Upper lobe of left lung (tissue), 6 donors: Measurements from ENCODE around the gene ACVR2B. TPM values are rescaled to one million over a fixed set of nuclear protein-coding genes. Genes with fewer than 3 reads are reported as not detected.

Experiments used
- ATAC-seq, 2 donors: fragments of 200-7000 bp; cut with Tn5 transposase; one replicate each; pipeline ENCODE4 v1.9.1; 2022; ENCODE audit warnings: mild to moderate bottlenecking in 2 of 2, moderate library complexity in 2 of 2; ENCODE audit not compliant: low FRiP score in 2 of 2
- DNase-seq, 2 donors: peaks; one replicate each; pipeline ENCODE4 v3.0.0-alpha.2; 2019 to 2020
- H3K27ac ChIP-seq, 4 donors: fragments of 200-600 bp; sonication (generic); one replicate each; pipeline ENCODE4 v1.5.1; 2016 to 2019
- H3K27me3 ChIP-seq, 4 donors: fragments of 200-600 bp; sonication (generic); one replicate each; pipeline ENCODE4 v1.5.1; 2017 to 2019
- H3K36me3 ChIP-seq, 4 donors: fragments of 200-600 bp; sonication (generic); one replicate each; pipeline ENCODE4 v1.5.1; 2016 to 2019
- H3K4me1 ChIP-seq, 4 donors: fragments of 200-600 bp; sonication (generic); one replicate each; pipeline ENCODE4 v1.5.1; 2018 to 2019
- H3K4me3 ChIP-seq, 4 donors: fragments of 200-600 bp; sonication (generic); one replicate each; pipeline ENCODE4 v1.5.1; 2017 to 2019; ENCODE audit warnings: mild to moderate bottlenecking in 2 of 4, moderate library complexity in 1 of 4
- H3K9me3 ChIP-seq, 4 donors: fragments of 200-600 bp; sonication (generic); one replicate each; pipeline ENCODE4 v1.5.1; 2018 to 2019
- EP300 ChIP-seq, 4 donors: sonication (generic); formaldehyde crosslinking; IDR thresholded peaks; one replicate each; pipeline ENCODE4 v1.5.1; 2017; ENCODE audit warnings: antibody characterized with exemption in 4 of 4, control low read depth in 2 of 4
- POLR2A ChIP-seq, 4 donors: fragments of 450-650 bp; IDR thresholded peaks; one replicate each; pipeline ENCODE4 v1.5.1; 2016 to 2017; ENCODE audit warnings: antibody characterized with exemption in 4 of 4, mild to moderate bottlenecking in 2 of 4
- POLR2AphosphoS5 ChIP-seq, 2 donors: sonication (generic); formaldehyde crosslinking; IDR thresholded peaks; one replicate each; pipeline ENCODE4 v1.5.1; 2017; ENCODE audit warnings: antibody characterized with exemption in 2 of 2
- WGBS, 2 donors: methylation state at CpG; one replicate each; pipeline ENCODE4 v1.1.5; 2017 to 2018; 5-methylcytosine and 5-hydroxymethylcytosine counted together
- total RNA-seq, 6 donors: library from RNA; depleted of rRNA in 4 of 6; stranded (reverse); fragments of >200 nt in 4 of 6; gene quantifications; one replicate each; pipeline versions ENCODE4 v1.1.0 to v1.2.1, GENCODE V29; 2016 to 2021
- TF ChIP-seq, protein P1 (sequence below), 6 experiments: fragments of 450-650 bp in 4 of 6; fragments of 200-600 bp in 2 of 6; sonication (generic) in 2 of 6; IDR thresholded peaks; one replicate each; pipeline ENCODE4 v1.5.1; 2016 to 2019; ENCODE audit warnings: antibody characterized with exemption in 6 of 6
- donor health status: DM: no; HTN: no; CAD: no; lungs with moderate emphysema.
- donor health status: DM: no; HTN: yes; CAD: no; lungs with severe emphysema.

The ACVR2B gene
- total RNA-seq, 6 donors from 2014 or later: 4.1 to 9.4 (median 8.0) TPM

- Histone ChIP-seq H3K4me1 (peaks cover 8 to 16% (median 12%) of the 10 kb centered on the region in 4 donors), H3K27me3 (no peaks in the 10 kb centered on the region), H3K27ac (no peak overlapping the region), H3K4me3 (no peak overlapping the region), H3K9me3 (peaks cover 0 to under 1% (median 0%) of the 10 kb centered on the region in 4 donors), H3K36me3 (peaks cover 0 to 21% (median 6%) of the 10 kb centered on the region in 4 donors)
- ATAC-seq (no peak), DNase-seq (peak in 1 of 2 donors; percentile 27)
- no peak for TF ChIP-seq POLR2A (IDR thresholded peaks at IDR 0.05)
- WGBS, 2 donors: 67 to 91% methylated on average over 1 to 7 of the region's 7 CpGs
Observed at GRCh38 chr3:38474928-38475605, 21.4 kb downstream of the ACVR2B start.

GRCh38 chr3:38475716-38476115, 22.0 kb downstream of the ACVR2B start:
- no peak overlapping the region for H3K27ac ChIP-seq
- TF ChIP-seq POLR2A (IDR thresholded peaks at IDR 0.05) (no peak), POLR2AphosphoS5 (IDR thresholded peaks at IDR 0.05) (no peak), EP300 (IDR thresholded peaks at IDR 0.05) (no peak)
- TF ChIP-seq, protein P1, sequence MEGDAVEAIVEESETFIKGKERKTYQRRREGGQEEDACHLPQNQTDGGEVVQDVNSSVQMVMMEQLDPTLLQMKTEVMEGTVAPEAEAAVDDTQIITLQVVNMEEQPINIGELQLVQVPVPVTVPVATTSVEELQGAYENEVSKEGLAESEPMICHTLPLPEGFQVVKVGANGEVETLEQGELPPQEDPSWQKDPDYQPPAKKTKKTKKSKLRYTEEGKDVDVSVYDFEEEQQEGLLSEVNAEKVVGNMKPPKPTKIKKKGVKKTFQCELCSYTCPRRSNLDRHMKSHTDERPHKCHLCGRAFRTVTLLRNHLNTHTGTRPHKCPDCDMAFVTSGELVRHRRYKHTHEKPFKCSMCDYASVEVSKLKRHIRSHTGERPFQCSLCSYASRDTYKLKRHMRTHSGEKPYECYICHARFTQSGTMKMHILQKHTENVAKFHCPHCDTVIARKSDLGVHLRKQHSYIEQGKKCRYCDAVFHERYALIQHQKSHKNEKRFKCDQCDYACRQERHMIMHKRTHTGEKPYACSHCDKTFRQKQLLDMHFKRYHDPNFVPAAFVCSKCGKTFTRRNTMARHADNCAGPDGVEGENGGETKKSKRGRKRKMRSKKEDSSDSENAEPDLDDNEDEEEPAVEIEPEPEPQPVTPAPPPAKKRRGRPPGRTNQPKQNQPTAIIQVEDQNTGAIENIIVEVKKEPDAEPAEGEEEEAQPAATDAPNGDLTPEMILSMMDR (IDR thresholded peaks at IDR 0.05): no peak
- H3K27me3 ChIP-seq: no peaks in the 10 kb centered on the region
- H3K4me3 ChIP-seq: no peak overlapping the region
- peaks cover 8 to 16% (median 12%) of the 10 kb centered on the region in 4 donors for H3K4me1 ChIP-seq
- no peaks in the 10 kb centered on the region for H3K9me3 ChIP-seq
- ATAC-seq (no peak), DNase-seq (no peak)
- H3K36me3 ChIP-seq: peaks cover 0 to 28% (median 9%) of the 10 kb centered on the region in 4 donors
- 90 to 93% methylated on average over 5 to 6 of the region's 6 CpGs for WGBS, 2 donors

- peaks cover 0 to 33% (median 14%) of the 10 kb centered on the region in 4 donors for H3K36me3 ChIP-seq
- 89 to 93% methylated on average over 4 to 5 of the region's 5 CpGs for WGBS, 2 donors
- no peaks in the 10 kb centered on the region for H3K27me3 ChIP-seq
- no peaks in the 10 kb centered on the region for H3K9me3 ChIP-seq
- TF ChIP-seq POLR2A (IDR thresholded peaks at IDR 0.05) (no peak), POLR2AphosphoS5 (IDR thresholded peaks at IDR 0.05) (no peak), EP300 (IDR thresholded peaks at IDR 0.05) (no peak)
- TF ChIP-seq, protein P1 (IDR thresholded peaks at IDR 0.05): no peak
- peaks cover 8 to 16% (median 12%) of the 10 kb centered on the region in 4 donors for H3K4me1 ChIP-seq
- DNase-seq: no peak
- H3K27ac ChIP-seq: no peak overlapping the region
- no peak overlapping the region for H3K4me3 ChIP-seq
- ATAC-seq: no peak
Observed at GRCh38 chr3:38476157-38476756, 22.6 kb downstream of the ACVR2B start.

DNA sequence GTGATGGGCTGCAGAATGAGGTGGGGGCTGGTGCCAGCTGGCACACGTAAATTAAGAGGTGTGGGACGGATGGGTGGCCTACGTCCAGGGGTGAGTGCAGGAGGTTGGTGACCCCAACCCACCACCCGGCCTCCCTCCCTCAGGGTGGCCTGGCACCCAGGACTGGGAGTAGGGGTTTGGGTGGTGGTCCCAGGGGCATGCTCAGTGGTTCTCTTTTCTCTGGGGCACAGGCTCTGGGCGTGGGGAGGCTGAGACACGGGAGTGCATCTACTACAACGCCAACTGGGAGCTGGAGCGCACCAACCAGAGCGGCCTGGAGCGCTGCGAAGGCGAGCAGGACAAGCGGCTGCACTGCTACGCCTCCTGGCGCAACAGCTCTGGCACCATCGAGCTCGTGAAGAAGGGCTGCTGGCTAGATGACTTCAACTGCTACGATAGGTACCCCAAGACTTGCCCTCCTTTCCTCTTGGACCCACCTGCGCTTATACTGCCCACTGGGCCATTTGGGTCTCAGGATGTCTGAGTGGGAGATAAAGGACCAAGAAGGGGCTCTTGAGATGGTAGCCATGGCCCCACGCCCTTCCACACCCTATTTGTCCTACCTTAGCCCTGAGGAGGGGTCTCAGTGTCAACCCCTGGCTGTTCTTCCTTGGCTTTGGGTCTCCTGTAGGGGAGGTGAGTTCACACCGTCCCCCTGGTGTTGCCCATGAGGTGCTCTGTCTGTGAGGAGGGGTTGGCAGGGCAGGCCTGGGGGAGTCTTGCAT, 23.5 kb downstream of the ACVR2B start:
- H3K4me3 ChIP-seq: no peak overlapping the region
- no peaks in the 10 kb centered on the region for H3K27me3 ChIP-seq
- no peaks in the 10 kb centered on the region for H3K9me3 ChIP-seq
- TF ChIP-seq POLR2AphosphoS5 (IDR thresholded peaks at IDR 0.05): no peak
- TF ChIP-seq, protein P1 (IDR thresholded peaks at IDR 0.05): no peak
- no peak for TF ChIP-seq POLR2A (IDR thresholded peaks at IDR 0.05)
- TF ChIP-seq EP300 (IDR thresholded peaks at IDR 0.05): no peak
- H3K27ac ChIP-seq: no peak overlapping the region
- H3K4me1 ChIP-seq: peaks cover 3 to 13% (median 4%) of the 10 kb centered on the region in 4 donors
- ATAC-seq: no peak
- H3K36me3 ChIP-seq: peaks cover 4 to 43% (median 21%) of the 10 kb centered on the region in 4 donors
- peak in 1 of 2 donors; percentile 63 for DNase-seq
- 94 to 96% methylated on average over 19 to 21 of the region's 21 CpGs for WGBS, 2 donors

DNA sequence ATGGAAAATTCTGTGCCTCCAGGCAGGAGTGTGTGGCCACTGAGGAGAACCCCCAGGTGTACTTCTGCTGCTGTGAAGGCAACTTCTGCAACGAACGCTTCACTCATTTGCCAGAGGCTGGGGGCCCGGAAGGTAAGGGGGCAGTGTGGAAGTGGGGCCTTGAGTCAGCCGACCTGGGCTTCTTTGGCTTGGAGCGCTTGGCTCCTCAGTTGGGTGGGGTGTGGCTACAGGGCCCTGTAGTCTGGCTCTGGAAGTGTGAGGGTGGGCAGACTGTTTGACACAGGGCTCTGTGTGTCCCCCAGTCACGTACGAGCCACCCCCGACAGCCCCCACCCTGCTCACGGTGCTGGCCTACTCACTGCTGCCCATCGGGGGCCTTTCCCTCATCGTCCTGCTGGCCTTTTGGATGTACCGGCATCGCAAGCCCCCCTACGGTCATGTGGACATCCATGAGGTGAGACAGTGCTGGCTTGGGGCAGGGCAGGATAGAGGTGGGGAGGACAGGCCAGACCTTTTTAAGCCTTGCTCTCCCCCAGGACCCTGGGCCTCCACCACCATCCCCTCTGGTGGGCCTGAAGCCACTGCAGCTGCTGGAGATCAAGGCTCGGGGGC, 24.3 kb downstream of the ACVR2B start:
- Histone ChIP-seq H3K4me1 (peaks cover 0 to 7% (median 2%) of the 10 kb centered on the region in 4 donors), H3K4me3 (no peak overlapping the region), H3K9me3 (no peaks in the 10 kb centered on the region), H3K36me3 (peaks cover 11 to 50% (median 28%) of the 10 kb centered on the region in 4 donors), H3K27me3 (no peaks in the 10 kb centered on the region), H3K27ac (no peak overlapping the region)
- no peak for ATAC-seq
- peak in 1 of 2 donors; percentile 66 for DNase-seq
- no peak for TF ChIP-seq EP300 (IDR thresholded peaks at IDR 0.05)
- no peak for TF ChIP-seq POLR2AphosphoS5 (IDR thresholded peaks at IDR 0.05)
- TF ChIP-seq, protein P1 (IDR thresholded peaks at IDR 0.05): no peak
- no peak for TF ChIP-seq POLR2A (IDR thresholded peaks at IDR 0.05)
- 87 to 90% methylated on average over 8 to 14 of the region's 15 CpGs for WGBS, 2 donors
